GM12891 (cell line): Measurements from ENCODE around the gene MOB3B.

Source experiments
- PAX5 ChIP-seq: IDR thresholded peaks from 2 replicates; pipeline ENCODE4 v1.6.1; 2011; ENCODE audit warnings: low read length, moderate library complexity, mild to moderate bottlenecking; ENCODE audit not compliant: insufficient read depth, severe bottlenecking
- POLR2A ChIP-seq: IDR thresholded peaks from 2 replicates; pipeline ENCODE4 v1.6.1; 2011; ENCODE audit warnings: low read depth, low read length, control low read depth
- POLR2AphosphoS5 ChIP-seq: IDR thresholded peaks from 2 replicates; pipeline ENCODE4 v1.6.1; 2011; ENCODE audit warnings: low read depth, low read length, control low read depth
- TAF1 ChIP-seq: IDR thresholded peaks from 2 replicates; pipeline ENCODE4 v1.6.1; 2011; ENCODE audit warnings: low read depth, low read length, control low read depth

DNA sequence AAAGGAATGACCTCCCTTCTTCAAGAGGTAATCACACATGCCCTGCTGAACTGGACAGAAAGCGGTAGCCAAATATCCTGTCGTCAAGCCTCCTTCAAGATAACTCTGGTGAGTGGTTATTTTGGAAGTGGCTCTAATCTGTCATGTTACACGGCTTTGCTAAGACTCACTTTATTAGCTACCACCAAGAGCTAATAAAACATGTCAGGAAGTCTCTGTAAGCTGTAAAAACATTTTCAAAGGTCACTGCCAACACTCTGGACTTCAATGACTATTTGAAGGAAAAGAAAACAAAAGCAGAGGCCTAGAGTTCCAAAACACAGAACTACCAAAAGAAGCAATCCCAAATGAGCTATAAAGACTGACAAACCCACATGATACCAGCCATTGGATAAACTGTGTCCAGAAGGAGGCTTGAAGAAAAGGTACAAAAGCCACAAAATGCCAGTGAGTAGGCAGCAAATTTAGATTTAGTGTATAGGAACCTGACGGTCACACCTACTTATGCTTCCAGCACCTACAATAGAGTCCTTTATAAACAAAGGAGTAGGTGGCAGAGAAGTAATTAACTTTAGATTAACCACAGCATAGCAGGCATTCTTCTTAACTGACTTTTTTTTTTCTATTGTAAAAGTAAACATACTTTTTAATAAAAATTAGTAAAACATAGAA, 135.3 kb downstream of the MOB3B start:
- TF ChIP-seq POLR2AphosphoS5 = no peak
- TF ChIP-seq POLR2A = no peak
- no peak for TF ChIP-seq TAF1
- TF ChIP-seq PAX5 = no peak
